Measurements from ENCODE around the gene ZNF581.

DNA sequence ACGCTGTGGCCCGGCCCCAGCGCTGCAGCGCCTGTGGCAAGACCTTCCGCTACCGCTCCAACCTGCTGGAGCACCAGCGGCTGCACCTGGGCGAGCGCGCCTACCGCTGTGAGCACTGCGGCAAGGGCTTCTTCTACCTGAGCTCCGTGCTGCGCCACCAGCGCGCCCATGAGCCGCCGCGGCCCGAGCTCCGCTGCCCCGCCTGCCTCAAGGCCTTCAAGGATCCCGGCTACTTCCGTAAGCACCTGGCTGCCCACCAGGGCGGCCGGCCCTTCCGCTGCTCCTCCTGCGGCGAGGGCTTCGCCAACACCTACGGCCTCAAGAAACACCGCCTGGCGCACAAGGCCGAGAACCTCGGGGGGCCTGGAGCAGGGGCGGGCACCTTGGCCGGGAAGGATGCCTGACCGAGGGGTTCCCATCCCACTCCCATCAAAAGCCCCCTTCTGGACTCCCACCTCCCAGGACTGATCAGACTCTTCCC, 27.0 kb upstream of the ZNF581 start:
- TF ChIP-seq, protein P1, sequence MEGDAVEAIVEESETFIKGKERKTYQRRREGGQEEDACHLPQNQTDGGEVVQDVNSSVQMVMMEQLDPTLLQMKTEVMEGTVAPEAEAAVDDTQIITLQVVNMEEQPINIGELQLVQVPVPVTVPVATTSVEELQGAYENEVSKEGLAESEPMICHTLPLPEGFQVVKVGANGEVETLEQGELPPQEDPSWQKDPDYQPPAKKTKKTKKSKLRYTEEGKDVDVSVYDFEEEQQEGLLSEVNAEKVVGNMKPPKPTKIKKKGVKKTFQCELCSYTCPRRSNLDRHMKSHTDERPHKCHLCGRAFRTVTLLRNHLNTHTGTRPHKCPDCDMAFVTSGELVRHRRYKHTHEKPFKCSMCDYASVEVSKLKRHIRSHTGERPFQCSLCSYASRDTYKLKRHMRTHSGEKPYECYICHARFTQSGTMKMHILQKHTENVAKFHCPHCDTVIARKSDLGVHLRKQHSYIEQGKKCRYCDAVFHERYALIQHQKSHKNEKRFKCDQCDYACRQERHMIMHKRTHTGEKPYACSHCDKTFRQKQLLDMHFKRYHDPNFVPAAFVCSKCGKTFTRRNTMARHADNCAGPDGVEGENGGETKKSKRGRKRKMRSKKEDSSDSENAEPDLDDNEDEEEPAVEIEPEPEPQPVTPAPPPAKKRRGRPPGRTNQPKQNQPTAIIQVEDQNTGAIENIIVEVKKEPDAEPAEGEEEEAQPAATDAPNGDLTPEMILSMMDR (IDR thresholded peaks at IDR 0.05), result no peak
- TF ChIP-seq, protein P2, sequence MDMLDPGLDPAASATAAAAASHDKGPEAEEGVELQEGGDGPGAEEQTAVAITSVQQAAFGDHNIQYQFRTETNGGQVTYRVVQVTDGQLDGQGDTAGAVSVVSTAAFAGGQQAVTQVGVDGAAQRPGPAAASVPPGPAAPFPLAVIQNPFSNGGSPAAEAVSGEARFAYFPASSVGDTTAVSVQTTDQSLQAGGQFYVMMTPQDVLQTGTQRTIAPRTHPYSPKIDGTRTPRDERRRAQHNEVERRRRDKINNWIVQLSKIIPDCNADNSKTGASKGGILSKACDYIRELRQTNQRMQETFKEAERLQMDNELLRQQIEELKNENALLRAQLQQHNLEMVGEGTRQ (IDR thresholded peaks at IDR 0.05; ENCODE audit: borderline replicate concordance, low read depth, low read length), result no peak
- TF ChIP-seq RCOR1 (IDR thresholded peaks at IDR 0.05; ENCODE audit: low read length), result no peak
- TF ChIP-seq EP300 (IDR thresholded peaks at IDR 0.05; ENCODE audit: borderline replicate concordance in 1 of 2, low read depth in 1 of 2, low read length in 1 of 2), result no peak
- no peak for TF ChIP-seq POLR2AphosphoS5 (IDR thresholded peaks at IDR 0.05; ENCODE audit: low read depth, low read length)
- no peak for TF ChIP-seq TEAD4 (IDR thresholded peaks at IDR 0.05; ENCODE audit: borderline replicate concordance, insufficient read depth)

Data from SK-N-SH (cell line).